GM18508 (cell line): ENCODE measurements around the gene SH3BP2.
"Not testable (repeated sequence)": the region's sequence is repeated elsewhere in the genome, so short reads cannot be mapped to it uniquely, and the experiment has no call there.

Source experiments
- ATAC-seq: cut with Tn5 transposase; IDR thresholded peaks from one replicate; pipeline ENCODE4 v1.9.1; 2021; ENCODE audit warnings: moderate number of reproducible peaks; ENCODE audit not compliant: insufficient read depth, unreplicated experiment

SH3BP2 gene

GRCh38 chr4:2762048-2762447, 30.8 kb upstream of the SH3BP2 start:
- ATAC-seq = no peak

GRCh38 chr4:2762486-2763370, 30.2 kb upstream of the SH3BP2 start:
- ATAC-seq = not testable (repeated sequence)

- ATAC-seq = no peak
Observed at GRCh38 chr4:2763511-2763967, 29.3 kb upstream of the SH3BP2 start.

GRCh38 chr4:2765832-2766526, 26.9 kb upstream of the SH3BP2 start:
- no peak for ATAC-seq

GRCh38 chr4:2767046-2767704, 25.7 kb upstream of the SH3BP2 start:
- ATAC-seq = no peak

GRCh38 chr4:2767705-2768074, 25.2 kb upstream of the SH3BP2 start:
- ATAC-seq = no peak

- no peak for ATAC-seq
Observed at GRCh38 chr4:2768124-2768523, 24.8 kb upstream of the SH3BP2 start.

- ATAC-seq = no peak
Observed at GRCh38 chr4:2768921-2769336, 24.0 kb upstream of the SH3BP2 start.

GRCh38 chr4:2771264-2771663, 21.6 kb upstream of the SH3BP2 start:
- no peak for ATAC-seq

GRCh38 chr4:2780643-2781042, 12.2 kb upstream of the SH3BP2 start:
- ATAC-seq = not testable (repeated sequence)

- ATAC-seq = no peak
Observed at GRCh38 chr4:2781911-2782310, 11.0 kb upstream of the SH3BP2 start.

GRCh38 chr4:2783790-2784189, 9.1 kb upstream of the SH3BP2 start:
- no peak for ATAC-seq

- ATAC-seq = no peak
Observed at GRCh38 chr4:2785613-2786012, 7.3 kb upstream of the SH3BP2 start.

GRCh38 chr4:2786152-2786671, 6.7 kb upstream of the SH3BP2 start:
- no peak for ATAC-seq

GRCh38 chr4:2786794-2787229, 6.1 kb upstream of the SH3BP2 start:
- ATAC-seq = no peak

- ATAC-seq = peak; percentile 47
Observed at GRCh38 chr4:2787230-2788100, 5.4 kb upstream of the SH3BP2 start.

- ATAC-seq = no peak
Observed at GRCh38 chr4:2788101-2788500, 4.8 kb upstream of the SH3BP2 start.

- ATAC-seq = no peak
Observed at GRCh38 chr4:2788532-2789103, 4.3 kb upstream of the SH3BP2 start.

GRCh38 chr4:2789351-2789750, 3.5 kb upstream of the SH3BP2 start:
- no peak for ATAC-seq
